Heart left ventricle (tissue), 16 donors: ENCODE measurements around the gene IRS2. TPM values are rescaled to one million over a fixed set of nuclear protein-coding genes. Genes with fewer than 3 reads are reported as not detected.
A peak's percentile ranks its signal among the peaks of the same experiment; 100 is the strongest.

Experiments
- ATAC-seq, 4 donors: fragments of 200-7000 bp; cut with Tn5 transposase; one replicate each; pipeline ENCODE4 v1.9.1; 2020 to 2022; ENCODE audit warnings: moderate library complexity in 4 of 4, mild to moderate bottlenecking in 3 of 4, moderate number of reproducible peaks in 1 of 4
- DNase-seq, 5 donors: peaks; one replicate each; pipeline ENCODE4 v3.0.0-alpha.2; 2020
- H3K27ac ChIP-seq, 12 donors: fragments of 200-600 bp; sonication (generic) in 4 of 12; one replicate each; pipeline versions ENCODE4 v1.5.0 to v1.8.0; 2016 to 2022; ENCODE audit warnings: mild to moderate bottlenecking in 2 of 12
- H3K27me3 ChIP-seq, 9 donors: fragments of 200-600 bp; sonication (generic) in 2 of 9; one replicate each; pipeline versions ENCODE4 v1.5.1 to v1.8.0; 2016 to 2022; ENCODE audit warnings: mild to moderate bottlenecking in 3 of 9
- H3K36me3 ChIP-seq, 9 donors: fragments of 200-600 bp; sonication (generic) in 2 of 9; one replicate each; pipeline versions ENCODE4 v1.5.0 to v1.8.0; 2018 to 2022; ENCODE audit warnings: mild to moderate bottlenecking in 2 of 9
- H3K4me1 ChIP-seq, 12 donors: fragments of 200-600 bp; sonication (generic) in 4 of 12; one replicate each; pipeline versions ENCODE4 v1.5.0 to v1.8.0; 2016 to 2022; ENCODE audit warnings: mild to moderate bottlenecking in 3 of 12
- H3K4me3 ChIP-seq, 12 donors: fragments of 200-600 bp; sonication (generic) in 4 of 12; one replicate each; pipeline versions ENCODE4 v1.5.0 to v1.8.0; 2017 to 2022; ENCODE audit warnings: mild to moderate bottlenecking in 9 of 12, moderate library complexity in 4 of 12
- H3K9me3 ChIP-seq, 12 donors: fragments of 200-600 bp; sonication (generic) in 4 of 12; one replicate each; pipeline versions ENCODE4 v1.5.0 to v1.8.0; 2016 to 2022; ENCODE audit warnings: mild to moderate bottlenecking in 1 of 12
- CTCF ChIP-seq, 12 donors: fragments of 200-600 bp; sonication (generic) in 4 of 12; IDR thresholded peaks; one replicate each; pipeline versions ENCODE4 v1.5.0 to v1.8.0; 2018 to 2022; ENCODE audit warnings: antibody characterized with exemption in 12 of 12, mild to moderate bottlenecking in 5 of 12
- POLR2A ChIP-seq, 2 donors: fragments of 450-650 bp; IDR thresholded peaks; one replicate each; pipeline ENCODE4 v1.6.1; 2017; ENCODE audit warnings: antibody characterized with exemption in 2 of 2, mild to moderate bottlenecking in 2 of 2, moderate library complexity in 2 of 2
- WGBS, 4 donors: extraction: QIAGEN DNeasy Blood & Tissue Kit in 2 of 4; methylation state at CpG; one replicate each; pipeline versions ENCODE4 v1.1.5 to v1.1.7; 2013 to 2018; 5-methylcytosine and 5-hydroxymethylcytosine counted together
- intact Hi-C, 10 donors: fragments of 100-400 bp; cut with DNase I; formaldehyde crosslinking; loops; one replicate each; pipeline versions ENCODE4 v1.11.1 to v1.14.2; 2022
- polyA plus RNA-seq, 2 donors: library from polyadenylated mRNA; stranded (reverse); fragments of 200-250 nt; gene quantifications; one replicate each; pipeline ENCODE4 v1.2.3, GENCODE V29; 2013
- total RNA-seq, 9 donors: library from RNA; depleted of rRNA in 2 of 9; stranded (reverse); fragments of >200 nt in 2 of 9; fragmentation: NEBNext Ultra II Directional in 3 of 9; extraction: Animal tissue kit (Norgen Biotek cat#: 25700) in 3 of 9; gene quantifications; one replicate each; pipeline versions ENCODE4 v1.1.0 to v1.2.4, GENCODE V29; 2016 to 2023
- donor health status: ischemic (EF 13 %, LVEDD 7.1; RV severe dilation, severe dysfunction).
- donor health status: healthy with polysubstance abuse.
- donor health status: DM: no; HTN: yes; CAD: no.
- donor health status: DM: no; HTN: no; CAD: no.
- donor health status: ischemic (EF 25% LVEDD 6.9; RV normal size, moderate dysfunction).
- donor health status: ischemic (EF 25% LVEDD 5.7; RV mildly dilated, moderate dysfunction).
- donor health status: healthy.
- donor health status: DM: yes; HTN: yes; CAD: no.
- donor health status: ischemic (EF 35%, LVEDD 5.7; RV mildly dilated, moderate dysfunction).
- donor health status: nonischemic (EF 11% LVEDD 7.7; RV severe dilation, severe dysfunction).
- donor health status: DM: yes; HTN: yes; CAD: no.
- donor health status: PGD.
- donor health status: ischemic (EF 29% LVEDD 5.4; RV normal size, mild dysfunction).
- donor health status: nonischemic (EF 23%, LVEDD 6.1; RV moderate dilation, normal function).

IRS2 gene
- total and polyA plus RNA-seq, 11 donors: 3.4 to 54.9 (median 14.4) TPM

GRCh38 chr13:109776575-109776974 is 9.8 kb downstream of the IRS2 start:
- no peak for TF ChIP-seq POLR2A (IDR thresholded peaks at IDR 0.05)
- no peak for TF ChIP-seq CTCF (IDR thresholded peaks at IDR 0.05)
- no peak for DNase-seq
- ATAC-seq: no peak
- Histone ChIP-seq H3K4me3 (peak overlapping the region in 1 of 12 donors; percentile 59), H3K36me3 (peaks cover 0 to 14% (median 4%) of the 10 kb centered on the region in 9 donors), H3K27me3 (no peaks in the 10 kb centered on the region), H3K9me3 (no peaks in the 10 kb centered on the region), H3K27ac (no peak overlapping the region), H3K4me1 (peaks cover 0 to 56% (median 37%) of the 10 kb centered on the region in 12 donors)
- intact Hi-C loops: loop anchor here in 1 of 10 donors (10.0 kb wide), 1 partner anchor 632 kb away; no protein-coding TSS in a partner anchor

- Histone ChIP-seq H3K27me3 (no peaks in the 10 kb centered on the region), H3K36me3 (peaks cover 0 to 16% (median 4%) of the 10 kb centered on the region in 9 donors), H3K9me3 (no peaks in the 10 kb centered on the region), H3K27ac (no peak overlapping the region), H3K4me3 (no peak overlapping the region), H3K4me1 (peaks cover 0 to 32% (median 19%) of the 10 kb centered on the region in 12 donors)
- intact Hi-C loops: loop anchor here in 1 of 10 donors (10.0 kb wide), 1 partner anchor 629 kb away; no protein-coding TSS in a partner anchor
- DNase-seq: no peak
- 90 to 95% (median 92%) methylated on average over 4 of the region's 4 CpGs for WGBS, 4 donors
- TF ChIP-seq CTCF (IDR thresholded peaks at IDR 0.05): no peak
- no peak for TF ChIP-seq POLR2A (IDR thresholded peaks at IDR 0.05)
- no peak for ATAC-seq
These were observed 12.6 kb downstream of the IRS2 start for GRCh38 chr13:109773786-109774185.

DNA sequence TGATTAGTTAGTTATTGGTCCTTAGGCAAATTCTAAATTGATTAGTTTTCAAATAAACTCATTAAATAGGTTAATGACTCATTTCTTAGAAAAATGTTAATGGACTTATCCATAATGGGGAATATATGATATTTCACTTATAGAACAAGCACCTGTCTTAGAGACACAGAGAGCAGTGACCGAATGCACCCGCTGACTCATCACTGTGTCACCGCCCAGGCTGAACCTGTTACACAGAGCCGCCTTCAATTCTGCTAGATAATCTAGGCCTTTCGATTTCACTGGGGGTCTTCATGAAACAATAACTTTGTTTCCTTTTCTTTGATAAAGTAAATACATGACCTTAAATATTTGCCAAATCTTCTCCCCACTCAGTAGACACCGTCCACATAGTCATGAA is 13.1 kb downstream of the IRS2 start:
- Histone ChIP-seq H3K27ac (no peak overlapping the region), H3K27me3 (no peaks in the 10 kb centered on the region), H3K4me3 (no peak overlapping the region), H3K9me3 (no peaks in the 10 kb centered on the region), H3K36me3 (peaks cover 0 to 16% (median 4%) of the 10 kb centered on the region in 9 donors), H3K4me1 (peaks cover 0 to 28% (median 18%) of the 10 kb centered on the region in 12 donors)
- TF ChIP-seq POLR2A (IDR thresholded peaks at IDR 0.05) (no peak), CTCF (IDR thresholded peaks at IDR 0.05) (no peak)
- intact Hi-C loops: loop anchor here in 1 of 10 donors (10.0 kb wide), 1 partner anchor 628 kb away; no protein-coding TSS in a partner anchor
- ATAC-seq (no peak), DNase-seq (no peak)
- 91 to 97% (median 94%) methylated on average over 6 of the region's 6 CpGs for WGBS, 4 donors

DNA sequence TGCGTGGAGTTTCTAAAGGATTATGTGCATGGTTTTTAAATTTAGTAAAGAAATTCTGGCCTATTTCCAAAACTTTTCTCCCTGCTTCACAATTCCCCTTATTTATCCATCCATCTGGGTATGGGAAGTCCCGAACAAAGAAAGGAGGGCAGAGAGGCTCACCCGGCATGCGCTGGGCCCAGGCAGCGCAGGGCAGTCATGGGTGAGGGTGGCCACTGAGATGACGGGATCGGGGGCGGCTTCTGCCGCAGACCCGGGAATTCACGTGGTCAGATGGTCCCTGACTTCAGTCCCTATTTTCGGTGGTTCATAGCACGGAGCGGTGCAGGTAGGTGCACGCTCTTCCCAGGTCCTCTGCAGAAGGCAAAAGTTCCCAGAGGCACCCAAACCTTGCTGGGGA is 14.5 kb downstream of the IRS2 start:
- no peak for ATAC-seq
- Histone ChIP-seq H3K27ac (no peak overlapping the region), H3K9me3 (no peaks in the 10 kb centered on the region), H3K27me3 (no peaks in the 10 kb centered on the region), H3K4me1 (peaks cover 0 to 29% (median 11%) of the 10 kb centered on the region in 12 donors), H3K4me3 (no peak overlapping the region), H3K36me3 (peaks cover 0 to 16% (median 4%) of the 10 kb centered on the region in 9 donors)
- no peak for DNase-seq
- intact Hi-C loops: loop anchor here in 1 of 10 donors (10.0 kb wide), 1 partner anchor 627 kb away; no protein-coding TSS in a partner anchor
- 90 to 95% (median 92%) methylated on average over 12 to 15 of the region's 15 CpGs for WGBS, 4 donors
- TF ChIP-seq POLR2A (IDR thresholded peaks at IDR 0.05) (no peak), CTCF (IDR thresholded peaks at IDR 0.05) (no peak)
